Measurements from ENCODE around the gene KDM4E.

KDM4E gene

DNA sequence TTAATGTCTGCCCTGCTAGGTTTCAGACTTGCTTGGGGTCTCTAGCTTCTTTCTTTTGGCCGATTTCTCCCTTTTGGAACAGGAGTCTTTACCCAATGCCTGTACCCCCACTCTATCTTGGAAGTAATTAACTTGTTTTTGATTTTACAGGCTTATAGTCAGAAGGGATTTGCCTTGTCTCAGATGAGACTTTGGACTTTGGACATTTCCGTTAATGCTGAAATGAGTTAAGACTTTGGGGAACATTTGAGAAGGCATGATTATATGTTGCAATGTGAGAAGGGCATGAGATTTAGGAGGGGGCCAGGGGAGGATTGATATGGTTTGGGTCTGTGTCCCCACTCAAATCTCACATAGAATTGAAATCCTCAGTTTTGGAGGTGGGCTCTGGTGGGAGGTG lies 29.3 kb downstream of the KDM4E start:
- DNase-seq, result no peak

DNA sequence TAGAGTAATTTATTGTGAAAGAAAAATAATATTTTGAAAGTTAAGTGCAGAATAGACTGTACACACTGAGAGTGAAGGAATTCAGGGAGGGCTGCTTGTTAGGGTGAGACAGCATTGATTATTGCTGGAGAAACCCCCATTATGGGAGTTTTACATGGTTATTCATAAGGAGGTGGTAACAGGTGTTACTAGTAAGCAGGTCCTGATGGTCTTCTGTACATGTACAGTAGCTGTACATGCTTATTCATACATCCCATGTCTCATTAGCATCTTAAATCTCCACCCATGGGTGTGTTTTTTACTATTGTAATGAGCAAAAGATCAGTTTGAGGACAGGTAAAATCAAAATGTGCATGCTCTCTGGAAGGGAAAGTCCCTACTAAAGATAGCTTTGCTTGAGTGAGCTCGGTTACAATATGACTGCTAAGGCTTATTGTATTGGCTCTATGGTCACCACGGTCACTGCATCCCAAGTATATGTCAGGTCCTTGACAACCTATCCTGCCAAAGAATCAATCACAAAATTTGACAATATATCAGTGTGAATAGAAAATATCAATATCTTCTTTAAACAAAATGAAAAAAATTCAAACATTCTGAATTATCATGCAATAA lies 30.3 kb downstream of the KDM4E start:
- DNase-seq, result no peak

DNA sequence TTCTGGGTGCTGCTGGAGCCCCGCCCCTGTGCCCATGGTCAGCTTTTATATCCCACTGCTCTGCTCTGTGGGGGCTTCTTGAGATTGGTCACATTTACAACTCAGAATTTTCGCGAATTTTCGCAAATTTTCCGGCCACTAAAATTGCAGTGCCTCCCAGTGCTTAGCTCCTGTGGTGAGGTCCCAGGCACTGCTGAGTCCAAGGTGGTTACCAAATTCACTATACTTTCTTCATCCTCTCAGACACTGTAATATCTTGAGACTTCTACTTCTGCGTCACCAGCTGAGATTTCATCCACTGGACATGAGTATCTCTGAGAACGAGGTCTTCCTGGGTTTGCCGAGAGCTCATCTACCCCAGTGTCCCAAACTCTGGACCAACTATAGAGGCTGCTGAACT lies 32.9 kb downstream of the KDM4E start:
- DNase-seq, result no peak

DNA sequence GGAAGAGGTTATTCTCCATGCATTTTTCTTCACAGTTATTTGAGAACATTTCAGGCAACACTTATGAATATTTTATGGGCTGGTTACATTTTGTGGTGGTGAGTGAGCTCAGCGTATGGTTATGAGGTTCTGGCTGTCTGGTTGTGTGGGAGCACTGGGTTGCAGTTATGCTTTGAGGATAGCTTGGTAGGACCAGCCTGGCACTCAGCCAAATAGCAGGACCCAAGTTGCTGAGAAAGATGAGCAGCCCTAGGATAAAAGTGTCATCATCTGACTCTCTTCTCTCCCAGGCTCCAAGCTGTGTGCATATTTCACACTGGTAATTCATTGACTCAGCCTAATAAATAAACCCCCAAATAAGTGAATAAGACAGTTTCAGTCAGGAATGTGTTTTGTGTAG lies 33.6 kb downstream of the KDM4E start:
- DNase-seq, result no peak

DNA sequence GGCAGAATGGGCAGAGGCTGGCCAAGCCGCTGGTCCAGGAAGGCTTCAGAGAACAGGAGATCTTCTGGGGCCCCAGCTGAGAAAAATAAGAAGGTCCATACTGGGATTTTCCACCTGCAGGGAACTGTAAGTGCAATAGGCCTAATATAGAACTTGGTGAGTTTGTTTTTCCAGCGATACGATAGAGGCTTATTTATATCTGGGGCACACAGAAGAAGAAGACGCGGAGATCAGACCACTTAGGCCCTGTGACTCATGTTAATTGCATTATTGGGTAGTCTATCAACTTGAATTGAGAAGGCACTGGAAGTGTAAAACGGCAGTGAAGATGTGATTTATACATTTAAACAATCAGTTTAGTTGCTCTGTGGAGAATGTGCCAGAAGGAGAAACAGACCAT lies 34.0 kb downstream of the KDM4E start:
- DNase-seq, result no peak

DNA sequence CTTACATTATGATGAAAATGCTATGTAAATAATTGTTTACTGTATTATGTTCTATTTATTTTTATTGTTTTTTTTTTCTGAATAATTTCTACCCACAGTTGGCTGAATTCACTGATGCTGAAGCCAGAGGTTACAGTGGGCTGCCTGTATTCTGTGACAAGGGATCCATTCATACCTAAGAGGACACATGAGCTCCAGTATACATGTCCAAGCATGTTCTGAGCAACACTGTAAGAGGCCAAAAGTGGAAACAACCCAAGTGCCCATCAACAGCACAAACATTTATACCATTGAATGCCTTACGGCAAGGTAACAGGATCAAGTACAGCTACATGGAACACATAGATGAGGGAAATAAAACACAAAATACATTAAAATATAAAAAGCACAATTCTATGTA lies 40.3 kb downstream of the KDM4E start:
- DNase-seq, result no peak

DNA sequence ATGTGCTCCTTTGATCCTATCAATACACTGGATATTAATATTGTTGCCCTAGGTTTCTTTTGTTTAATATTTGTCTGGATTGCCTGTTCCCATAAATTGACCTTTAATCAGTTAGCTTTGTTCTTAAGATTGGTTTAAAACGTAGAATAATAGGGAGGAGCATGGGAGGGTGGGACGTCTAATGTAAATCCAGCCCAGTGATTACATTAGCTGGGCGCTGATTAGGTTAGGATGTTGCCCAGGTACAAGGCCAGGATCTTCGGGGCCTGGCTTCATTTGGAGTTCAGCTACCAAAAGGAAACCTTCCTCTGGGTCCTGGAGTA lies 41.6 kb downstream of the KDM4E start, which contains the start of gene SRSF8:
Gene SRSF8, plus strand, starts transcription at position 204 of the 323 bp plus-strand sequence. CDS start 308 bp downstream, outside the sequence.
- no peak for DNase-seq

DNA sequence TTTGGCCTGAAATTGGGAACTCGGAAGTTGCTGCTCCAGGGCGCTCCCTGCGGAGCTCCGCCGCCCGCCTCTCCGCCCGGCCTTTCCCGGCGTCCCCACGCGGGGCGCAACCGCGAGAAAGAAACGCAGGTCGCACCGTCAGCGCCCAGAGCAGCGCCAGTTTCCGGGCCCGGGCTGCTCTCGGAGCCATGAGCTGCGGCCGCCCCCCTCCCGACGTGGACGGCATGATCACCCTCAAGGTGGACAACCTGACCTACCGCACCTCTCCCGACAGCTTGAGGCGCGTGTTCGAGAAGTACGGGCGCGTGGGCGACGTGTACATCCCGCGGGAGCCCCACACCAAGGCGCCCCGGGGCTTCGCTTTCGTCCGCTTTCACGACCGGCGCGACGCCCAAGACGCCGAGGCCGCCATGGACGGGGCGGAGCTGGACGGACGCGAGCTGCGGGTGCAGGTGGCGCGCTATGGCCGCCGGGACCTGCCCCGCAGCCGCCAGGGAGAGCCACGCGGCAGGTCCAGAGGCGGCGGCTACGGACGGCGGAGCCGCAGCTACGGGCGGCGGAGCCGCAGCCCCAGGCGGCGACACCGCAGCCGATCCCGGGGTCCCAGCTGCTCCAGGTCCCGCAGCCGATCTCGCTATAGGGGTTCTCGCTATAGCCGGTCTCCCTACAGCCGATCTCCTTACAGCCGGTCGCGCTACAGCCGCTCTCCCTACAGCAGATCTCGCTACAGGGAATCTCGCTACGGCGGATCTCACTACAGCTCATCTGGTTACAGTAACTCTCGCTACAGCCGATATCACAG lies 42.2 kb downstream of the KDM4E start:
- DNase-seq, result peak; percentile 72 to 73

DNA sequence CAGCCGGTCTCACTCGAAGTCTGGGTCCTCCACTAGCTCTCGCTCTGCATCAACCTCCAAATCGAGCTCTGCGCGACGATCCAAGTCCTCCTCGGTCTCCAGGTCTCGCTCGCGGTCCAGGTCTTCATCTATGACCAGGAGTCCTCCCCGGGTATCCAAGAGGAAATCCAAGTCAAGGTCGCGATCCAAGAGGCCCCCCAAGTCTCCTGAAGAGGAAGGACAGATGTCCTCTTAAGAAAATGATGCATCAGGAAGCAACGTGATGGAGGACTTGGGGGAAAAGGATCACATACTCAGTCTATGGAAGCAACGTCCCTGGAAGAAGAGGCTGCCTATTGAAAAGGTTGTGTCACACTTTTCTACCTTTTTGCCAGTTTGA lies 42.8 kb downstream of the KDM4E start:
- DNase-seq, result no peak

DNA sequence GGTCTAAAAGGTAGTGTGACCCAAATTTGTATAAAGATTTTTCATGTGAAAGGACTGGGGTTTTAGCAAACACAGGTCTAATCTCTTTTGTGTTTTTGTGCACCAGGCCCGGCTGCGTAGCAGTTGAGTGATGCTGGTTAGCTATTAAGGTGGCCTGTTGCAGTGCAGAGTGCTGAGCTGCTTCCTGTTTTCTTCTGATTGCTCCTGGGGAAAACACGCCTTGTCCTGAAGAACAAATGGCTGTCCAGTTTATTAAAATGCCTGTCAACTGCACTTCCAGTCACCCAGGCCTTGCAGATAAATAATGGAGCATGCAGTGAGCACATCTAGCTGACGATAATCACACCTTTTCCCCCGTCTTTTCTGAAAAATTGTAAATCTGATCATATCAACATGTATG lies 43.5 kb downstream of the KDM4E start:
- DNase-seq, result peak; percentile 42 to 56

DNA sequence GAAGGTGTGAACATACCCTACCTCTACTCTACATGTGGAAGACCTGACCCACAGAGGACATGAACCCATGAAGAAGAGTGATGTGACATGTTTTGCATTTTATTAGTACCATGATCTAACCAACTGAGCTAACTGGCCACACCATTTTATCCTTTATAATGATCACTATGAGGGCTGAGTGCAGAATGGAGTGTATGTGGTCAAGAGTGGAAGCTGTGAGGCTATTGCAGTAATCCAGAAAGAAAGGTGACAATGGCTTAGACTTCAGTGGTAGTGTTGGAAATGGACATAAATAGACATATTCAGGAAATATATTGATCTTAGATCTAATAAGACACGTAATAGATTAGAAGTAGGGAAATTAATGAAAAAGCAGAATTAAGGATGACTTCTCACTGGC lies 45.4 kb downstream of the KDM4E start:
- no peak for DNase-seq

DNA sequence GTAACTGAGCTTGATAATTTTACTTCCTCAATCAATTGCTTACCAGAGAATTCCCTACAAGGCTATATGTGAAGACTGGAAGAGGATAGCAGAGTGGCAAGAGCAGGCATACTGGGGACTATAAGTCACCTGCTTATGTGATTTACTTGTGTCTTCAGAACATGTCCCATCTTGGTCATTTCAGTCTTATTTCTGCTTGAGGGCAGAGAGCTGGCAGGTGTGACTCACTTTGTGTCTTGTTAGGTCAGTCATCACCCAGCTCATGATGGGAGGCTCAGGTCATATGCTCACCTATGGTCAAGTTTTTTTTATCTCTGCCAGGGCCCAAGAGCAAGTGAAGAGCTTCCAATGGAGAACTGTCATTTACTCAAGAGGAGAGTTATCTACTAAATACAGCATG lies 47.9 kb downstream of the KDM4E start:
- DNase-seq, result no peak

DNA sequence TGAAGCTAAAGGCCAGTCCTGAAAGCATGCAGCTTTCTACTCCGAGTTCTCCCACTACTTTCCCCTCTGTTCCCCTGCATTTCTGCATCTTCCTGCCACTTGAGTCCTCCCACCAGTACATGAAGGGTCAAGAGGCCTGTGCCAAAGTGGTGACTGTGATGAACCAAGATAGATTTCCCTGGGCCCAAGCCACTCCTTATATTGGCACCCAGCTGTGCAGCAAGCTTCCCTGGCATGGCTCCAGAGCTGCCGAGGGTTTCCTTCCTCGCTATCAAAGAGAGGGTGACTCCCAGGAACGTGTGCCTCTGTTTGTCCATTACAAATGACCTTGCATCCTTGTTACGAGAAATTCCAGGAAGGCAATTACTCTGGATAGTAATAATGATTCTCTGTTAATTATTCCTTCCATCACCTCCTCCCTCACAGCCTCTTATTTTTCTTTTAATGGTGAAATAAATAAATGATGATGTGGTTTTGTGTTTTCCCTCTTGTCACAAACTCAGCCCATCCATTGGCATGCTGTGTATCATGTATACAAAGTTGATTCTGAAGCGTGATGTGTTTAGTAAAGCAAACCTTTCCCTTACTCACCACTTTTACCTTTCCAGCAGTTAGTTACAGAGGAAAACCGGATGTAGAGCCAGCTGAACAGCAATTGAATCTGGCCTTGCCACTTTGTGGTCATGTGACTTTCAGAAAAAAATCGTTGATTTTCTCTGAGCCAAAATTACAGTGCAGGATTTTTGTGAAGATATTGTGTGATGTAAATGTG lies 49.9 kb downstream of the KDM4E start:
- no peak for DNase-seq

DNA sequence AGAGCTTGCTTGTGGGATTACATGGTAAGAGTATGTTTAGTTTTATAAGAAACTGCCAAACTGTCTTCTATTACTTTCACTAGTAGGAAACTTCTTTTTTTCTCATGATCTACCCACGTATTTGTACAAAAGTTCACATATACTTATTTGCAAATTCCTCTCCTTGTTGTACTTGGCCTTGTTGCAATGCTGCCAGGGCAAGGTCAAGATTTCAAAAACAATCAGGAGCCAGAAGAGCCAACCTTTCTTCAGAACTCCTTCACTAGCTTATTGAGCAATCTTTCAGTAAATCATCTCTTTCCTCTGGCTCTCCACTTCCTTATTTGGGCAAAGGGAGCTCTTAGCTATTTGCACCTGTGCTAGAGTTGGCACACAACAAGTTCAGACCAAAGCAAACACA lies 51.4 kb downstream of the KDM4E start:
- DNase-seq, result no peak

DNA sequence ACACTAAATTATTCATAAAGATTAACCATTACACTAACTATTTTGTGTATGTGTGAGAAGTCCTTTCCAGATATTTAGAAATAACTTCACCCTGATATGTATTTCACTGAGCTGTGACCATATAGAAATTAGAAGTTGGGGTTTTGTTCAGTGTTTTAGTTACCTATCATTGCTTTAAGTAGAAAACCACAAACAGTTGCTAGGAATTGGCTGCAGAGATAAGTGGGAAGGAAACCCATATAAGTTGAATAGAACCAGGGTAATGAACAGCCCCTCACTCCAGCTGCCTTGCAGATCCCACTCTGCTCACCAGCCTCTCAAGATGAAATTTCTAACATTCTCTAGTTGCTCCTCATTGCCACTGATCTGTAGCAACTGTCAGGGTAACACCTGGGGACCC lies 51.9 kb downstream of the KDM4E start:
- DNase-seq, result no peak

Measured in stimulated activated CD4-positive, alpha-beta T cell treated with anti-CD3 and anti-CD28 coated beads, Interleukin-4, amount 100 ng/mL, for 4 hours (primary cell).